GM12873 (cell line): Measurements from ENCODE around the gene PMS2.

ENCODE experiments used
- TF ChIP-seq, protein P1 (sequence below): IDR thresholded peaks from 2 replicates; pipeline ENCODE4 v1.5.1; 2012; ENCODE audit warnings: low read depth, mild to moderate bottlenecking, moderate library complexity, low read length, control low read depth; ENCODE audit not compliant: insufficient read depth; ENCODE audit errors: missing control alignments

PMS2 gene

GRCh38 chr7:6026011-6026819, 17.4 kb upstream of the PMS2 start:
- TF ChIP-seq, protein P1, sequence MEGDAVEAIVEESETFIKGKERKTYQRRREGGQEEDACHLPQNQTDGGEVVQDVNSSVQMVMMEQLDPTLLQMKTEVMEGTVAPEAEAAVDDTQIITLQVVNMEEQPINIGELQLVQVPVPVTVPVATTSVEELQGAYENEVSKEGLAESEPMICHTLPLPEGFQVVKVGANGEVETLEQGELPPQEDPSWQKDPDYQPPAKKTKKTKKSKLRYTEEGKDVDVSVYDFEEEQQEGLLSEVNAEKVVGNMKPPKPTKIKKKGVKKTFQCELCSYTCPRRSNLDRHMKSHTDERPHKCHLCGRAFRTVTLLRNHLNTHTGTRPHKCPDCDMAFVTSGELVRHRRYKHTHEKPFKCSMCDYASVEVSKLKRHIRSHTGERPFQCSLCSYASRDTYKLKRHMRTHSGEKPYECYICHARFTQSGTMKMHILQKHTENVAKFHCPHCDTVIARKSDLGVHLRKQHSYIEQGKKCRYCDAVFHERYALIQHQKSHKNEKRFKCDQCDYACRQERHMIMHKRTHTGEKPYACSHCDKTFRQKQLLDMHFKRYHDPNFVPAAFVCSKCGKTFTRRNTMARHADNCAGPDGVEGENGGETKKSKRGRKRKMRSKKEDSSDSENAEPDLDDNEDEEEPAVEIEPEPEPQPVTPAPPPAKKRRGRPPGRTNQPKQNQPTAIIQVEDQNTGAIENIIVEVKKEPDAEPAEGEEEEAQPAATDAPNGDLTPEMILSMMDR = peak; percentile 55

DNA sequence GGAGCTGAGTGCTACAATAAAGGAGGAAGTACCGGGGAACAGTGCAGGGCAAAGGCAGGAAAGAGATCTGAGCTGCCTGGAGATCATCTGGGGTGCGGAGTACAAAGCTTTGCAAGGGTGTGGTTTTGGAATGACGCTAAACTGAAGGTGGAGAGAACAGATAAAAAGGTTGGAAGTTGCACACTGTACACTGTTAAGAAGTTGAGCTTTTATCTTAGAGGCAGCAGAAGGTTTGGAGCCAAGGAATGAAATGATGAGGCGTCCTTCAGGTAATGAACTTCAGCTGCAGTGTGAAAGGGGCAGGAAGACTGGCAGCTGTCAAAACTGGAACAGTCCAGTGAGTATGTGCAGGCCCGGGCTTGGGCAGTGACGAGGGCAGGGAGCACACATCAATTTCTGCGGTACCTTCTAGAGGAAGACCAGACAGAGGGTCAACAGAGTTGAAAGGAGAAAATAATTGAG, 15.2 kb upstream of the PMS2 start:
- TF ChIP-seq, protein P1 = no peak

GRCh38 chr7:6022707-6023106, 13.9 kb upstream of the PMS2 start:
- TF ChIP-seq, protein P1 = no peak

DNA sequence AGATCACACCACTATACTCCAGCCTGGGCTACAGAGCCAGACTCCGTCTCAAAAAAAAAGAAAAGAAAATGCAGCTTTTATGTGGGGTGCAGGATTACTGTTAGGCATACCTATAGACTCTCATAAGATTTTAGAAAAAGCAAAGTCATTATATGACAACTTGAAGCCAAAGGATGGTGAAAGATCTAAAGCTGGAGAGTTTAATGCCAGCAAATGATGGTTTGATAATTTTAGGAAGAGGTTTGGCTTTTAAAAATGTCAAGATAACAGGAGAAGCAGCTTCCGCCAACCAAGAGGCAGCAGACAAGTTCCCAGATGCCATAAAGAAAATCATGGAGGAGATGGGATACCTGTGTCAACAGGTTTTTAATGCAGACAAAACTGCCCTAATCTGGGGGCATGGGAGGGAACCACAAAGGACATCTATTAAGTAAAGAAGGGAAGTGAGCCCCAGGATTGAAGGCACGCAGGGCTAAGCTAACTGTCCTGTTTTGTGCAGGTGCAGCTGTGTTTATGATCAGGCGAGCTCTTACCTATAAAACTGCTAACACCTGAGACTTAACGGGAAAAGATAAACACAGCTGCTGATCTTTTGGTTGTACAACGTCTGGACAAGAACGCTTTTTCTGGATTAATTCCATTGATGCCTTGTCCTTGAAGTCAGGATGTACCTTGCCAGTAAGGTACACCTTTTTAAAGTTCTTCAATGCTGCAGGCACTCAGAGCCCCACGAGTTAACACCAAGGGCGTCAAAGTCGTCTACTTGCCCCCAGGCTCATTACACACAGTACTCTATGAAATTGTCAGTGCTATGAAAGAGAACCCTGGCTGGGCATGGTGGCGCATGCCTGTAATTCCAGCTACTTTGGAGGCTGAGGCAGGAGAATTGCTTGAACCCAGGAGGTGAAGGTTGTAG, 11.8 kb upstream of the PMS2 start:
- TF ChIP-seq, protein P1 = no peak

DNA sequence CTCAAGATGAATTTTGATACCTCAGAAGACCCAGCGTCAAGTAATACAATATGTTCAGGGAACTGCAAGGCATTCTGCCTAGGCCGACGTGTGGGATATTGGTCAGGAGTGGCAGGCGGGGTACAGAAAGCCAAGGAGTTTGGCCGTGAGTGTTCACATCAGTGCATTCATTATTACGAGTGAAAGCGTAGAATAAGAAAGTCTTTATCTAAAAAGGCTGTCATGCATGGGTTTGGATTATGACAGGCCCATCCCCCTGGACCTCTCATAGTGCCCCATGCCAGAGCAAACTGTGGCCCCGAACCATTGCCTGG, 7.8 kb upstream of the PMS2 start:
- TF ChIP-seq, protein P1 = no peak

GRCh38 chr7:6015917-6016652, 7.2 kb upstream of the PMS2 start:
- TF ChIP-seq, protein P1 = no peak
